GM10248 (cell line): ENCODE results near the gene LZIC.

Experiments used
- CTCF ChIA-PET: fragments of 300-600 bp; sonication (Branson Sonifier 250); formaldehyde crosslinking; extraction: SDS; loops from one replicate; lab custom pipeline; 2021; ENCODE audit warnings: antibody characterized with exemption; lab: Yijun Ruan, JAX
- POLR2A ChIA-PET: fragments of 350-650 bp; sonication (Branson Sonifier 250); formaldehyde crosslinking; extraction: SDS; loops from one replicate; lab custom pipeline; 2020; ENCODE audit warnings: antibody characterized with exemption; lab: Yijun Ruan, JAX
- DNase-seq: peaks from one replicate; pipeline ENCODE4 v3.0.0; 2012; ENCODE audit errors: extremely low spot score
- TF ChIP-seq, protein P1 (sequence below): IDR thresholded peaks from 2 replicates; pipeline ENCODE4 v1.5.1; 2012; ENCODE audit warnings: mild to moderate bottlenecking, low read depth; ENCODE audit errors: extremely low read depth, missing control alignments, control extremely low read depth

Gene LZIC

DNA sequence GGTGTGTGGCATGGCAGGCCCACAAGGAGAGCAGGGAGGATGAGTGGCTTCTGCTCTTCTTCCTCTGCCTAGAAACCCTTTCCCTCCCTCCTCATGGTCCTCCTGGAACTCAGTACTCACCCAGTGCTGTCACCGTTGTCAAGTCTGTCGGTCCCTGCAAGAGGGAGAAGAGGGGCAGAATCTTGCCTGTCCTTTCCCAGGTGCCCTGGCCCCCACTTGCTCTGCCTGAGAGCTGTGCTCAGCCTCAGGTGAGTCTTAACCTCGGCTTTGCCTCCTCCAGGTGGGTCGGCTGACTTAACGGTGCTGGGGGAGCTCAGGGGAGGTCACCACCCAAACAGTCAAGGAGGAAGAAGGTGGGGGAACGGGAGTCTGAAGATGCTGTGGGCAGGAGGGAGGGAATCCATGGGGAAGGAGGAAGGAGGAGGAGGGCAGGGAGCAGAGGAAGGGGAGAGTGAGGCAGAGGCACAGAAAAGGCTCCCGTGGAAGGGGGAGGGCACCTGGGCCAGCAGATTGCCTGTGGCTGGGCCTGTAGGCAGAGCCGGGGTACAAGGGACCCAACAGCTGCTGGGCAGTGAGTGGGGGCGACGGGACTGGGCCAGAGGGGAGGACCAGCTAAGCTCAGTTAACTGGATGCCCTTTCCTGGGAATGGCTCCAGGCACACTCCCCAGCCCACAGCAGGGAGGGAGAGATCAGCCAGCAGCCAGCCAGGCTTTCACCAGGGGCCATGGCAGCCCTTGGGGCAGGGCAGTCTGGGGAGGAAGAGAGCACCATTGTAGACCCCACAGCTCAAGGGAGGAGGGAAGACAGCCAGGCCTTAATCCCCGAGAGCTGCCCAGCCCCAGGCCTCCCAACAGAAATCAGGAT, 59.4 kb downstream of the LZIC start:
- TF ChIP-seq, protein P1, sequence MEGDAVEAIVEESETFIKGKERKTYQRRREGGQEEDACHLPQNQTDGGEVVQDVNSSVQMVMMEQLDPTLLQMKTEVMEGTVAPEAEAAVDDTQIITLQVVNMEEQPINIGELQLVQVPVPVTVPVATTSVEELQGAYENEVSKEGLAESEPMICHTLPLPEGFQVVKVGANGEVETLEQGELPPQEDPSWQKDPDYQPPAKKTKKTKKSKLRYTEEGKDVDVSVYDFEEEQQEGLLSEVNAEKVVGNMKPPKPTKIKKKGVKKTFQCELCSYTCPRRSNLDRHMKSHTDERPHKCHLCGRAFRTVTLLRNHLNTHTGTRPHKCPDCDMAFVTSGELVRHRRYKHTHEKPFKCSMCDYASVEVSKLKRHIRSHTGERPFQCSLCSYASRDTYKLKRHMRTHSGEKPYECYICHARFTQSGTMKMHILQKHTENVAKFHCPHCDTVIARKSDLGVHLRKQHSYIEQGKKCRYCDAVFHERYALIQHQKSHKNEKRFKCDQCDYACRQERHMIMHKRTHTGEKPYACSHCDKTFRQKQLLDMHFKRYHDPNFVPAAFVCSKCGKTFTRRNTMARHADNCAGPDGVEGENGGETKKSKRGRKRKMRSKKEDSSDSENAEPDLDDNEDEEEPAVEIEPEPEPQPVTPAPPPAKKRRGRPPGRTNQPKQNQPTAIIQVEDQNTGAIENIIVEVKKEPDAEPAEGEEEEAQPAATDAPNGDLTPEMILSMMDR = no peak
- DNase-seq = no peak
- ChIA-PET CTCF (interaction anchor here (0.8 to 1.1 kb wide), 3 partner anchors 11 to 270 kb away, joined by 3 to 4 read pairs (median 3); no protein-coding TSS in a partner anchor), POLR2A (no interaction called here)

DNA sequence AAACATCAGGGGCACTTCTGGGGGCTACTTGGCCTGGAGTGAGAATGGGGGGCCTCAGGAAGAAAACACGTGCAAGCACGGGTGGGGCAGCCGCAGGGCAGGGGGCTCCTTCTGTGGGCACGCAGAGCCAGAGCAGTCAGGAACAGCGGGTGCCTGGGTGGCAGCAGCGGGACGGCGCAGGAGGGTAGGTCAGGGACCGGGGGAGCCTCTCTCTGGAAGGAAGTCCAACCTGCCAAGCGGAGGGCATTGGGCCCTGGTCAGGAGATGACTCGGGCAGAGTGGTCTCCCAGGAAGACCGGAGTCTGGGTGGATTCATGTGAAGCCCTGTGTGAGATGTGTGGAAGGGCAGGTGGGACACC, 60.3 kb downstream of the LZIC start:
- POLR2A ChIA-PET = no interaction called here
- CTCF ChIA-PET = interaction anchor here (0.7 to 0.8 kb wide), 2 partner anchors 10 to 14 kb away, joined by 3 read pairs; no protein-coding TSS in a partner anchor
- TF ChIP-seq, protein P1 = no peak
- DNase-seq = no peak

DNA sequence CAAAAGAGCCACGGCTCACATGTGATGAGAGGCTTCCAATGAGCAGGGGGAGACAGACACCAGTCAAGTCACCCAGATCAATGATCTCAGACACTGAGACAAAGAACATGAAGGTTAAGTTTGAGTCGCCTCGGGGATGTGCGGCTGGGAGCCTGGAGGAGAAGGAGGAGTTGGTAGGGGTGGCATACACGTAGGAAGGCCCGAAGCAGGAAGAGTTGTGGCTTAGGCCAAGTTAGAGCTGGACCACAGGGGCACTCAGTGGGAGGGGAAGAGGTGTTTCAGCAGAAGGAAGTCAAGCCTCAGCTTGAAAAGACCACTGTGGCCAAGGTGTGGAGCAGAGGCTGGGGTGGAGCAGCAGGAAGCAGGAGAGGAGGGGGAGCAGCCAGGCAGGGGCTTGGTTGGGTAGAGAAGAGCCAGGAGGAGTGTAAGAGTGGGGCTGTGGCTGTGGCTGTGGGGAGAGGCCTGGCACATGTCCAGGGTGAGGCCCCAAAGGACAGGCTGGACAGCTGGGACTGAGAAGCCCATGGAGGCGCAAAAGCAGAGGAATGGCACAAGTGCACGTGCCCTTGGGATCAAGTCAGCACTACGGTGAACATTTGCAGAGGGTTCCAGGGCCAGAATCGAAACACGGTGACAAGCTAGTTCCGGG, 60.8 kb downstream of the LZIC start:
- ChIA-PET CTCF (interaction anchor here (0.7 kb wide), 1 partner anchor 10 kb away, joined by 3 read pairs; no protein-coding TSS in a partner anchor), POLR2A (no interaction called here)
- DNase-seq = no peak
- TF ChIP-seq, protein P1 = no peak

DNA sequence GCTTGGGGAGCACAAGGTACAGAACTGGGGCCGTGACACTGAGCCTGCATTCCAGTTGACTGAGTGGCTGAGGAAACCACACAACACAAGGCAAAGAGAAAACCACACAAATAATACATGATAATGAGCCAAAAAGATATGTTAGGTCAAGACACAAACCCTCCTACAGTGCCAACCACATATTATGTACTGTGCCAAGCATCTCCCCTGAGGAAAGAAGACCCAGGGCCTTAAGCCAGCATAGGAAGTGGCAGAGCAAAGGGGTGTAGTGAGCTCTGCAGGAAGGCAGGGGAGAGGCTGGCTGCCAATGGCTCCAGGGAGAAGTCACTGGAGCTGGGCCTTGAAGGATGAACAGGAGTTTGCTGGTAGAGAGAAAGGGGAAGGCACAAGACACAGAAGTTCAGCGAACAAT, 61.3 kb downstream of the LZIC start:
- no peak for DNase-seq
- TF ChIP-seq, protein P1 = no peak
- POLR2A ChIA-PET = no interaction called here
- CTCF ChIA-PET = no interaction called here
